Left colon (tissue), 2 donors: ENCODE measurements around the gene USP21. TPM values are rescaled to one million over a fixed set of nuclear protein-coding genes. Genes with fewer than 3 reads are reported as not detected.
A peak's percentile ranks its signal among the peaks of the same experiment; 100 is the strongest.

ENCODE experiments used
- ATAC-seq: fragments of 200-7000 bp; cut with Tn5 transposase; one replicate; pipeline ENCODE4 v1.9.1; 2020; ENCODE audit warnings: mild to moderate bottlenecking, moderate library complexity
- DNase-seq, 2 donors: peaks; one replicate each; pipeline ENCODE4 v3.0.0-alpha.2; 2020
- intact Hi-C, 2 donors: fragments of 100-400 bp; cut with DNase I in 1 of 2; cut with micrococcal nuclease in 1 of 2; formaldehyde crosslinking; loops; one replicate each; pipeline versions ENCODE4 v1.11.2 to v1.14.0; 2022; cut with DNase I, micrococcal nuclease
- total RNA-seq, 2 donors: library from RNA; stranded (reverse); fragmentation: NEBNext Ultra II Directional; extraction: Animal tissue kit (Norgen Biotek cat#: 25700); gene quantifications; one replicate each; pipeline ENCODE4 v1.2.1, GENCODE V29; 2021
- donor health status: DM: no; HTN: no; CAD: no.
- donor health status: DM: yes; HTN: yes; CAD: no.

Gene USP21
- total RNA-seq, 2 donors from 2014 or later: 19.7 to 24.0 TPM

DNA sequence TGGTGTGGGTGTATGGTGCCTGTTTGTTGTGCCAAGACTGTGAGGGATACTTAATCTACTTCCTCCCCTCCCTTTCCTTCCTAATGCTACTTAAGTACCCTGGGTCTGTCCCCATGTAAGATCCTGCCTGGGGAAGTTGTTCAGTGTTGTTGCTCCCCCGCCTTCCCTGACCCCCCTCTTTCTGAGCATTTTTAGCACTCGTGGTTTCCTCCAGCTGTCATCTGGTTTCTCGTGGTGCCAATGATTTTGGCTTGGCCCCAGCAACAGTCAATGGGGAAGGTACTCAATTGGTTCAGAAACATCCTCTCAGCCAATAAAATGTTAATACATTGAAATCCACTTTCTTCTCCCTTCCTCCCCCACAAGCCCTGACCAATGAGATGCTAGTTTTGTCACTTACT lies 26.0 kb downstream of the USP21 start:
- intact Hi-C loops: no loop called here
- DNase-seq: peak; percentile 71 to 81
- peak; percentile 52 for ATAC-seq

DNA sequence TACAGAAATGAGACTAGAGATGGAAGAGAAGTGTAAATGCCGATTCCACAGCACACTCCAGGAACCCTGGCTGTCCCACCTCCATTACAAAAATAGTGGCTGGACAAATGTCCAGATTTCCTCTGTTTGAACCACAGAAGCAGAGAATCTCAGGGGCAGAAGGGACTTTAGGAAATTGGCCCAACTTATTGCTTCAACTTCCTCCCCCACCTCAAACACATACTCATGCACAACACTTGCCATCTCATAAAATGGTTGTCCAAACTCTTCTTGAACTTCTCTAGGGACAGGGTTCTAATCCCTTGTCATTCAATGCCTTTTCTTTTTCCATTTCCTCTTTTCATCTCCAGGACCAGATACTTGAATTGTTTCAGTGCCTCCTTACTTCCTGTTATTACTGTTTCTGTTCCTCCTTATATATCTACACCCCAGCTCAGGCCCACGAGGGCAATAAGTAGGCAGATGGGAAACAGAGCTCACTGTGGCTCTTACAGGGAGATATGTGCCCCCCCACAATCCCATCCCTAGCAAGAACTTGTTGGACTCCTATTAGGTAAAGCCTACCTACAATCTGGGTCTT lies 26.5 kb downstream of the USP21 start:
- ATAC-seq (peak; percentile 25), DNase-seq (no peak)
- intact Hi-C loops: no loop called here

DNA sequence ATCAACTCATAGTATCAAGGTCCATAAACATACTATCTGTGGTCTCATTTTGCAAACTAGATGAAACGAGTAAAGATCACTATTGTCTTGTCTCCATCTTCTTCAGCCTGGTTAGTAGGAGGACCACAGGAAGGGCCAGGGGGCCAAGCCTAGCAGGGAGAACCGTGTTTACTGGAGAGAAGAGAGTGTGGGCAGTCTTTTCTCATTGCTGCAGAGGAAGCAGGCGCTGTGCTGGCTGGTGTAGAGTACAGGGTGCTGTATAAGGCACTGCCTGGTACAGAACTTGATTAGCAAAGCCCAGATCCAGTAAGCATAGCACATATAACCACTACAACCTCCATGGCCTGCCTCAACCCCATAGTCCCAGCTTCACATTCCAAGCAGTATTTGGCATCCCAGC lies 28.0 kb downstream of the USP21 start:
- DNase-seq: no peak
- ATAC-seq: no peak
- intact Hi-C loops: no loop called here

DNA sequence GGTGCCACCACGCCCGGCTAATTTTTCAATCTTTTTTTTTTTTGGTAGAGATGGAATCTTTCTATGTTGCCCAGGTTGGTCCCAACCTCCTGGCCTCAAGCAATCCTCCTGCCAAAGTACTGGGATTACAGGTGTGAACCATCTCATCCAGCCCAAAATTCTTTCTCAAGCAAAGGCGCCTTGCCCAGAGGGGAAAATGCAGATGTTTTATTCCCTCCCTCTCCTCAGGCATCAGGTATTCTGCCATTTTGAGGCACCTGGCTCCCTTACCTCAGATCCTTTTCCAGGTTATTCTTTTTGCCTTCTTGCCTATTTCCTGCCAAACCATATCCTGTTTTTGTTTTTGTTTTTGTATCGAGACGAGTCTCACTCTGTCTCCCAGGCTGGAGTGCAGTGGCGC lies 29.1 kb downstream of the USP21 start:
- intact Hi-C loops: no loop called here
- ATAC-seq (no peak), DNase-seq (no peak)

DNA sequence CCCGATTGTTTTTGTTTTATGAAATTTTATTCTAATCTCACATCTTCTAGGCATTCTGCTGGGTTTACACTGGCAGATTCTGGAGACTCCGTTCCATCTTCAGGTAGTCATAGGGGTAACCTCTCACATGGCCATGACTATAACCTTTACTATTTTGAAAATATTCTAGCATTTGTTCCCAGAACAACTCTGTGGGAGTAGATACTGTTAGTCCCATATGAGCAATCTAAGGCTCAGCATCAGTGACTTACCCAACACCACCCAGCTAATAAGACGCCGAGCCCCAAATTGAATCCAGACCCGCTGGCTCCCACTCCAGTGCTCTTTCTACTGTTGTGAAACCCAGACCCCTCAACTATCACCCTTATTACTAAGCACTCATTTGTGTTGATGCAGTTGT lies 29.7 kb downstream of the USP21 start:
- DNase-seq (no peak), ATAC-seq (no peak)
- intact Hi-C loops: no loop called here

DNA sequence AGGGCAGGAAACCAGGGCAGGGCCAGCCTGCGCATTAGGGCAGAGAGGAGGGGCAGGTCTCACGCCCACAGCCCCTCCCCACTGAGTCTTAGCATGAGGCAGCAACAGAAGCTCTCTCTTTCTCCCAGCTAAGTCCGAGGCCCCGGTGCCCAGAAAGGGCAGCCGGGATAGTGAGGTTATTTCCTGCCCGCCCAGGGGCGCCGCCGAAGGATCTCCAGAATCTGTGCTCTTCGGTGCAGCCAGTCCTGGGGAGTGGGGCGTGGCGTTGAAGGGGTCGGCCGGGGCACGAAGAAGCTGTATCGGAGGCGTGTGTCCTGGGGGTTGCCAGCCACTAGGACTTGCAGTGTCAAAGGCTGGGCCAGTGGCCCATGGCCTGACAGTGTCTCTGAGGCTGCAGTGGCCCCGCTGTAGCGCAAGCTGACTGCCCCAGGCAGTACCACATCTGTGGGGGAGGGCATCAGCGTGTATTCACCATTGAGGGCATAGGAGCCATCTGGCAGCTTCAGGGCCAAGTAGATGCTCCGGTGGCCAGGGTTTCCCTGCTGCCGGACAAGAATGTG lies 31.7 kb downstream of the USP21 start:
- intact Hi-C loops: no loop called here
- DNase-seq (no peak), ATAC-seq (no peak)

DNA sequence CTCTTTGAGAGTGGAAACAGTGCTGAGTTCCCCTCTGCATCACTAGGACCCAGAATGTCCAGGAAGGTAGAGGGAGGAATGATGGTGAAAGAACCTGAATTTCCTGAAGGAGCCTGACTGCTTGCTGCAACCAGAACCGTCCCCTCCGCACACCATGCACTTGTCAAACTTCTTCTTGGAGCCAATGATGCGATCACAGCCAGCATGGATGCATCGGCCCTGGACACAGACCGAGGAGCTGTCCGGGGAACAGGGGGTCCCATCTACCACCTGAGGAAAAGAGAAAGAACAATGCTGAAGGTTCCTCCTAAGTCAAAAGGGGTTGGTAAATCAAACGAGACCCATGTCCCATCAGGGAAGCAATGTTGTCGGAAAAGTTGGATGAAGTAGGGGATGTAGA lies 32.7 kb downstream of the USP21 start:
- intact Hi-C loops: no loop called here
- ATAC-seq (no peak), DNase-seq (no peak)

DNA sequence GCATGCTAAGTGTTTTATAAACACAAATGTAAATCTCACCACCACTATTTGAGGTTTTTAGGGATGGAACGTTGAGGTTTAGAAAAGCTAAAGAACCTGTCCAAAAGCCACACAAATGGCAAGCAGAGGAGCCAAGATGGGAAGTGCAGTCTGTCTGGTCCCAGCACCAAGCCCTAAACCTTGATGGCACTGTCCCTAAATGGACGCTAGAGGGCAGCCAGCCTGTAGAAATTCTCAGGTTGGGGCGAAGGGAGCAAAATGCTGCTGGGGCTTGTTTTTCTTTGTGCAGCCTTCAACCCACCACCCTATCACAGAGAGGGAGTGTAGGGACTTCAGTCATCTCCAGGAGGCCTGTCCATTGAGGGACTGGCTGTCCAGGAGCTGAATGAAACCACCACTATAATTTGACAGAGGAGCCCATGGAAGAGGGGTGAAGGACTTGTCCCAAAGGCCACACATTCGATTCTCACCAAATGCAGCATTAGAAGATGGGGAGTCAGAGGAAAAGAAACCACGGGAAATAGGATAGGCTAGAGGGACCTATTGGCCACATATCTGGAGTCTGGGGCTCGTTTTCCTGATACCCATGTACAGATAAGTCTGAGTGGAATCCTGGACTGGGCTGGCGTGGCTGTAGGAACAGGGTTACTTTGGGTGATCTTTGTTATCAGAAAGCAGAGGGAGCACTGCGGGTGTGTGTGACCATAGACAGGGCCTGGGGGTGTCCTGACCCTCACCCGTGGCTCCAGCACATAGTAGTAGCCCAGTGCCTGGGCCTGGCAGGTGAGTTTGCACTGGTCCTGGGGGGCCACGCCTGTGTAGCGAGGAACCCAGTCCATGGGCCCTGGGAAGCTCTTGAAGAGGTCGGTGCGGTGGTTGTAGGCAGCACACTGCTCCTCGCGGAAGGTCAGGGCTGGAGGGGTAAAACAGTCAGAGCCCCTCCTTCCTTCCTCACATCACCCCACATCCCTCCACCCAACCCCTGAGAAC lies 33.5 kb downstream of the USP21 start:
- DNase-seq (peak in 1 of 2 donors; percentile 69), ATAC-seq (peak; percentile 84)
- intact Hi-C loops: no loop called here

DNA sequence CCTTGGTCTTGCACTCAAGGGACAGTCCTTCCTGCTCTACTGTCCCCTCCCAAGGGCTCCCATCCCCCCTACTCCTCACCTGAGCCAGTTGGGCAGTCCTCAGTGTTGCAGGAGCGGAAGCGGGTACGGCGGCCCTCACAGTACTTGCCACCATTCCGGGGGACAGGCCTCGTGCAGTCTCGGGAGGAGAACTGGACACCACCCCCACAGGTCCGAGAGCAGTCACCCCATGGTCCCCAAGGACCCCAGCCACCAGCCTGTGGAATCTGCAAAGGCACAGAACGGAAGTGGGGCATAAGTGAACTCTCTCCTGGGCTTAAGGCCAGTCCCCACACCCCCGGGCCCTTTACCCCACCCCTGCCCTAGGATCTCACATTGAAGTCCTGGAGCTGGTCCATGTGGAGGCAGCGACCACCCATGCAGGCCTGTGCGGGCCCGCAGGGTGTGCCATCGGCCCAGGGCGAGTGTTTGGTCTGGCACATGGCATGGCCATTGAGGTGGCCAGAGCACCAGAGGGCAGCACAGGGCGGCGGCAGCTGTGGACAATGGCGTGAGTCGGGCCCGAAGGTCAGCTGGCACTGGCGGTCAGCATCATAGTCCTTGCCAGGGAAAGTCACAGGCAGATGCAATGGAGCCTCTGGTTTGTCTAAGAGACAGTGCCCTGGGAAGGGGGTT lies 34.4 kb downstream of the USP21 start:
- ATAC-seq (no peak), DNase-seq (no peak)
- intact Hi-C loops: no loop called here

DNA sequence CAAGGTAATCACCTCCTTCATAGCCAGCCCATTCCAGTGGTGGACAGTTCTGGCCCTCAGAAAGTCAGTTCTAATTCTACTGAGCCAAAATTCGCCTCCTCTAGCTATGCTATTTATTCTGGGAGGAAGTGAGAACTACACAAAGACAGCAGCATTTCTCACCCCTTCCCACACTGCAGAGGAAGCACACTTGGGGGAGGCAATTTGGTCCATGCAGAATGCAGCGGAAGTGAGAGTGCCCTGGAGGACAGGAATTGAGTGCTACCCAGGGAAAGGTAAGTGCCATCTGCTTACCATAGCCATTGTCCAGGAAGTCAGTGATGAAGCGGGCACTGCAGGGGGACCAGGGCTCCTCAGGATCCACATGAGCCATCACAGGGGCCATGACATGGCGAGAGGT lies 35.9 kb downstream of the USP21 start:
- intact Hi-C loops: no loop called here
- ATAC-seq (no peak), DNase-seq (no peak)

DNA sequence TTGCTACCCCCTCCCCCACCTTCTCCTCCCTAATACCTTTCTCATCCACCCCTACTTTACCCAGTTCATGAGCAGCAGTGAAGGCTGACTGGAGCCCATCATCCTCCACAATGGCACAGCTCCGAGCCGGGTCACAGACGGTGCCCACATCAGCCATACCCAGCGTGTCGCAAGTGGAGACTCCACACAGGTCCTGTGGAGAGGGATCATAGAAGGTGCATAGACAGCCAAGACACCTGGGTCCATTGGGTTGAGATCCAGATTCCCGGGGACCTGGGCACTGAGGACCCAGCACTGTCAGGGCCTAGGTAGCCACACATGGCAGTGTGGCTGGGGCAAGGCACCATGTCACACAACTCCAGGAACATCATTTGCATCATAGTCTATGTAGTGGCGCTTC lies 36.8 kb downstream of the USP21 start:
- no peak for DNase-seq
- ATAC-seq: no peak
- intact Hi-C loops: no loop called here

DNA sequence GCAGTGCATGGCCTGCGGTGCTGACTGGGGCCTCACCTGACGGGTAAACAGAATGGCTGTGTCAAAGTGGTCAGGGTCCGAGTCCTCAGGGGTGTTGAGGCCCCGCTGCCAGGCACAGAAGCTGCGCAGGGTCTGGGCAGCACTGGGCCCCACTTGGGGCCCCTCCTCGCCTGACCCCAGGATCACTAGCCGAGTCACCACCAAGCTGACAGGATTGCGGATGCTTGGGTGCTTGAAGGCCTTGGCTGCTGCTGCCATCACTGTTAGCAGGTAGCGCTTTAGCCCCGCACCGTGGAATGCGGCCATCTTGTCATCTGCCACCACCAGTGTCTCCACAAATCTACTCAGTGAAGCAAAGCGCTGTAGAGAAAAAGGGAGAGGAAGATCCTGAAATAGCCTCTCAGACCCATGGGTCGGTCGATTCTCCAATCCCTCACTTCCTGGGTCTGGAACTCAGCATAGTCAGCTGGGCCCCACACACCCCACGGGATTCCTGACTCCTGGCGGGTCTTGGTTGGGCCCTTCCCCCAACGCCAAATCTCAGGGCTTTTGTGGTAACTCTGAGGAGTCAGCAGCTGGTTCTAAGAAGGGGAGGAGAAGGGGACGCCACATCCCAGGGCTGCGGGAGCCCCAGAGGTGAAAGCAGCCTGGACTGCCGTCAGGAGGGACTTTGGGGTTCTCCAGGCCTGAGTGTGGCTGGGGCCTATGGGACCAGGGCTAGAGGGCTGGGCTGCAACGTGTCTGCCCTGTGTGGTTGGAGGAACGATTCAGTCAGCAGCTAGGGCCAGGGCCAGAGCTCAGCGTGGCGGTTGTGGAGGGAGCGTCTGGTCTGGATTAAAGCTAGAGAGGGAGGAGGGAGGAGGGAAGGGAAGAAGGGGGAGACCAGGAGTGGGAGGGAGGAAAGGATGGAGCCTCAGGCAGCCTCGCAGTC lies 37.5 kb downstream of the USP21 start:
- DNase-seq: no peak
- ATAC-seq: no peak
- intact Hi-C loops: no loop called here

DNA sequence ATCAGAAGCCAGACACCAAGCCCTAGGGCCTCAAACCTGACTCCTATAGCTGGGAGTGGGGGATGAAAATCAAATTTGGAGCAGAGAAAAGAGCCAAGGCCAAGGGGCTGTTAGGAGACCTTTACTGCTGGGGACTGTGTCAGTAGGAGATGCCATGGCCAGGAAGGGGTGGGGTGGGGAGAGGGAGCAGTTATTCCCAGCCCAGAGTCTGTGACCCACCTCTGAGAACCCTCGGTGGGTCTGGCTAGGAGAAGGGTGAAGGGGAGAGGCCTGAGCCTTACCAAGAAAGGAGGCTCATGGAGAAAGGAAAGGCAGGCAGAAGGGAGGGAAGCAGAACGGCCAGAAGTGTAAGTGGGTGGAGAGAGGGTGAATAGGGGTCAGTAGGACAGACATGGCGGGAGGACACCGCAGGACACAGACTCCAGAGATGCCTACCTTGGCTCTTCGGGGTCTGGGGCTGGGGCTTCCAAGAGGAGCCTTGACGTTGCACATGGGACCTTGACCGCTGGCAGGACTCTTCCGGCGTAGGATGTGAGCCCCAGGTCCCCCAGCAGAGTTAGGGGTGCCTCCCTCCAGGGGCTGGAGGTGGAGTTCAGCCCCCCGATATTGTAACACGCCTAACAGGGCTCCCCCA lies 38.4 kb downstream of the USP21 start:
- no peak for ATAC-seq

DNA sequence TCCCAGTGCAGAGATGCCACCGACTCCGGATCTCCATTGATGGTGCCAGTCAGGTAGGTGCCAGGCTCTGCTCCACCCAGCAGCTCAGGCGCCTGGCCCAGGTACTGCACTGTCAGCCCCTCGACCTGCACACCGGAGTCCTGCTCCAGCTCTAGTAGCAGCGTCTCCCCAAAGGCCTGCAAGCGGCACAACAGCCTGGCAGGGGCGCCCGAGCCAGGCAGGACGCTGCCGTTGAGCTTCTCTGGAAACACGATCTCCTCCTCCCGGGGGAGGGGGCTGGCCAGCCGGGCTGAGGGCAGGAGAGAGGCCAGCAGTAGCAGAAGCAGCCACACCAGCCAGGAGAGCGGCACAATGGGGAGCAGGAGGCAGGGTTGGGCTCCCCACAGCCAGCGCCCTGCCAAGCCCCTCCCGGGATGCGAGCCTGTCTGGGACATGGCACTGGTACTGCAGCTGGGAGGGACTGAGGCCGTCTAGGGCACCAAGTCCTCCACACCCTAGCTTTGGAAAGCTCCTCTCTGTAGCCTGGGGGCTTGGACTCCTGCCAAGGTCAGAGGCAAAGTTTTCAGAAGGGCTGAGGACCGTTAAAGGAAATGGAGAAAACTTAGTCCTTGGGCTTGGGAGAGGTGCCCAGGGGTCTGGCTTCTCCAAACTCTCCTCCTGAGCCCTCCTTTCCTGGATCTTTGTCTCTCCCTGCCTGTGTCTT lies 39.0 kb downstream of the USP21 start:
- ATAC-seq: no peak

More for the DNA sequence above, 38.4 kb downstream of the USP21 start:
- no peak for DNase-seq
- intact Hi-C loops: no loop called here

DNA sequence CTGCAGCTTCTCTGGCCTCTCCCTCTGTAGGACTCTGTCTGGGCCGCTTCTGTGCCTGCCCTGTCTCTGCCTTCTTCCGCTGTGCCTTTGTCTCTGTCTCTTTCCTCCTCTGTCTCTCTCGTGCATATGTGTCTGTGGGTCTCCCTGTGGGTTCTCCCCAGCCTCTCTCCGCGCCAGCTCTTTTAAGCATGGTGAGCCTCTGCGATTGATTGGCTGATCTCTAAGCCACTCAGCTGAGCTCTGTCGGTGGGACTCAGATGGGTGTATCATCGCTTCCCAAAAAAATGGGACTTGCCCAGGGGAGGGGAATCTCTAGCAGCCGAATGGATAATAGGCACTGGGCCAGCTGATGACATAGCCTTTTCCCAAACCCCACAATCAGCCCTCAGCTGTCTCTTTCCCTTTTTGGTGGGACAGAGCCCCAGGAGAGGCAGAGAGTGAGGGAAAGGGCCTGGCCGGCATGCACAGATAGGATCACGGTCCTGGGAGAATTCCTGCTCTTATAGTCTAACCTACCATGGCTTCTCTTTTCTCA lies 39.7 kb downstream of the USP21 start, which contains the start of gene ADAMTS4:
TSS of gene ADAMTS4 (minus strand) at position 158 of the 535 bp plus-strand sequence. CDS start 427 bp downstream, outside the sequence.
- DNase-seq (peak in 1 of 2 donors; percentile 59), ATAC-seq (no peak)
- intact Hi-C loops: no loop called here

More for the DNA sequence above, 39.0 kb downstream of the USP21 start:
- DNase-seq: no peak
- intact Hi-C loops: no loop called here

DNA sequence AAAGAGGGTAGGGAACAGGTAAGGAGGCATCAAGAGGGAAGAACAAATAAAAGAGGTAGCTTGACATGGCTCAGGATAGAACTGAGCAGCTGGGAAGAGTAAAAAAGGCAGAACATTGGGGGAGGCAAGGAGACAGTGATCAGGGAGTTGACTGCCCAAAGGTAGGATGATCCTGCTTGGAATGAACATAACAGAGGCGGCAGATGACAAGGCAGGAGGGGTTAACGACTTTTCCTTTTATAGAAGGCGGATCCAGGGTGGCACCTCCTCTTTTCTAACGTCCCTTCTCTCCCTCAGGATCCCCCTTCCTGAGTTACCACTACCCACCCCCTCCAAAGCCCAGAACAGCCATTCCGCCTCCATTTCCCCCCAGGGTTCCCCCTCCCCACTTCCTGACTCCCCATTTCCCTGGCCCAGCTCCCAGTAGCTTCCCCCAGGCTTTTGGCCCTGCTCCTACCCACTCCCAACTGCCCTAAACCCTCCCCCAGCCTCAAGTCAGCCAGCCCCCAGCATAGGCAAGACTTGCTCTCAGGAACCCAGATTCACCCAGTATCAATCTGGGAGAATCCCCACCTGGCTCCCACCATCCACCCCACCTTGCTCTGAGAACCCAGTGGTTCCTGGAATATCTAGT lies 40.3 kb downstream of the USP21 start:
- DNase-seq (no peak), ATAC-seq (no peak)
- intact Hi-C loops: no loop called here
